ENCODE results near the gene RORC.

Gene RORC

GRCh38 chr1:151799179-151800022 lies 32.2 kb downstream of the RORC start:
- Histone ChIP-seq H3K4me2 (ENCODE audit: low read depth, low read length) (no peak overlapping the region), H3K4me3 (ENCODE audit: low read length) (no peak overlapping the region), H4K20me1 (ENCODE audit: insufficient read depth, low read length) (no peaks in the 10 kb centered on the region), H3K79me2 (ENCODE audit: low read length) (no peaks in the 10 kb centered on the region), H3K9ac (ENCODE audit: low read length) (no peak overlapping the region), H2AFZ (ENCODE audit: low read length) (no peak overlapping the region), H3K9me3 (replicated peaks; ENCODE audit: insufficient read depth, low read length) (no peaks in the 10 kb centered on the region), H3K27me3 (replicated peaks; ENCODE audit: insufficient read depth, low read length) (no peaks in the 10 kb centered on the region; the same call in 1 of the 2 replicates), H3F3A (ENCODE audit: insufficient read depth, low read length) (no peaks in the 10 kb centered on the region), H3K9me2 (replicated peaks; ENCODE audit: insufficient read depth, low read length) (no peaks in the 10 kb centered on the region), H3K36me3 (replicated peaks; ENCODE audit: insufficient read depth, low read length) (no peaks in the 10 kb centered on the region), H3K27ac (ENCODE audit: low read length) (no peak overlapping the region), H3K4me1 (ENCODE audit: low read length) (no peaks in the 10 kb centered on the region)
- TF ChIP-seq EZH2phosphoT487 (IDR thresholded peaks at IDR 0.05; ENCODE audit: low read length) (no peak), EZH2 (optimal IDR thresholded peaks at IDR 0.05; ENCODE audit: low read depth, low read length) (no peak), CTCF (IDR thresholded peaks at IDR 0.05; ENCODE audit: low read length) (no peak)
- DNase-seq: no peak

GRCh38 chr1:151798571-151798970 lies 33.0 kb downstream of the RORC start:
- H3F3A ChIP-seq (ENCODE audit: insufficient read depth, low read length): no peaks in the 10 kb centered on the region
- TF ChIP-seq EZH2 (optimal IDR thresholded peaks at IDR 0.05; ENCODE audit: low read depth, low read length): no peak
- TF ChIP-seq CTCF (IDR thresholded peaks at IDR 0.05; ENCODE audit: low read length): no peak
- no peak for TF ChIP-seq EZH2phosphoT487 (IDR thresholded peaks at IDR 0.05; ENCODE audit: low read length)
- H3K4me1 ChIP-seq (ENCODE audit: low read length): no peaks in the 10 kb centered on the region
- no peaks in the 10 kb centered on the region; the same call in 1 of the 2 replicates for H3K27me3 ChIP-seq (replicated peaks; ENCODE audit: insufficient read depth, low read length)
- H3K9me2 ChIP-seq (replicated peaks; ENCODE audit: insufficient read depth, low read length): no peaks in the 10 kb centered on the region
- H3K4me3 ChIP-seq (ENCODE audit: low read length): no peak overlapping the region
- no peak overlapping the region for H3K4me2 ChIP-seq (ENCODE audit: low read depth, low read length)
- no peak overlapping the region for H3K27ac ChIP-seq (ENCODE audit: low read length)
- H4K20me1 ChIP-seq (ENCODE audit: insufficient read depth, low read length): no peaks in the 10 kb centered on the region
- H3K36me3 ChIP-seq (replicated peaks; ENCODE audit: insufficient read depth, low read length): no peaks in the 10 kb centered on the region
- H3K79me2 ChIP-seq (ENCODE audit: low read length): no peaks in the 10 kb centered on the region
- DNase-seq: no peak
- no peak overlapping the region for H2AFZ ChIP-seq (ENCODE audit: low read length)
- H3K9ac ChIP-seq (ENCODE audit: low read length): no peak overlapping the region
- no peaks in the 10 kb centered on the region for H3K9me3 ChIP-seq (replicated peaks; ENCODE audit: insufficient read depth, low read length)

- Histone ChIP-seq H3F3A (ENCODE audit: insufficient read depth, low read length) (peaks cover 3% of the 10 kb centered on the region; the same call in 1 of the 2 replicates), H3K9me2 (replicated peaks; ENCODE audit: insufficient read depth, low read length) (no peaks in the 10 kb centered on the region), H3K27me3 (replicated peaks; ENCODE audit: insufficient read depth, low read length) (no peaks in the 10 kb centered on the region), H3K36me3 (replicated peaks; ENCODE audit: insufficient read depth, low read length) (no peaks in the 10 kb centered on the region), H3K9ac (ENCODE audit: low read length) (peak overlapping the region; percentile 54; the same call in 1 of the 2 replicates), H3K4me3 (ENCODE audit: low read length) (peak overlapping the region; percentile 81), H3K9me3 (replicated peaks; ENCODE audit: insufficient read depth, low read length) (no peaks in the 10 kb centered on the region), H2AFZ (ENCODE audit: low read length) (peak overlapping the region; percentile 86), H3K4me1 (ENCODE audit: low read length) (peaks cover 12% of the 10 kb centered on the region), H3K27ac (ENCODE audit: low read length) (no peak overlapping the region), H4K20me1 (ENCODE audit: insufficient read depth, low read length) (no peaks in the 10 kb centered on the region), H3K79me2 (ENCODE audit: low read length) (peaks cover 10% of the 10 kb centered on the region; the same call in 1 of the 2 replicates), H3K4me2 (ENCODE audit: low read depth, low read length) (peak overlapping the region; percentile 96)
- TF ChIP-seq CTCF (IDR thresholded peaks at IDR 0.05; ENCODE audit: low read length) (no peak), EZH2 (optimal IDR thresholded peaks at IDR 0.05; ENCODE audit: low read depth, low read length) (no peak), EZH2phosphoT487 (IDR thresholded peaks at IDR 0.05; ENCODE audit: low read length) (no peak)
- DNase-seq: no peak
These were observed 40.5 kb downstream of the RORC start for GRCh38 chr1:151790940-151791651.

Data from MM.1S (cell line).